ENCODE measurements around the gene CDH22.

Gene CDH22

DNA sequence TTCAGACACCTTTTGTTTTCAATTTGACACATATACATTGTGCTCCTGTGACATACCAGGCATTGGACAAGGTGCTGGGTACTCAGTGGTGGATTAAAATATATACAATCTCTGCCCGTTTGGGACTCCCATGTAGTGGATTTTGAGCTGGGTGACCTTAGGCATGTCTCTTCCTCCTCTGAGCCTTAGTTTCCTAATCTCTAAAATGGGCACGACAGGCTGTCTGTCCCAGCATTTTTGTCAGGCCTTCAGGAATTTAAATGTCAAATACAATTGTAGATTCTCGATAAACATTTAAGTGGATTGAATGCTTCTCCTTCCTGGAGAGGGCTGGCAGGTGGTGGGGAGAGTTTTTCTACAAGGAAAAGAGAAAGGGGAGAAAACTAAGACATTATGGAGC lies 22.6 kb downstream of the CDH22 start:
- H3K9me3 Mint-ChIP-seq: no peaks in the 10 kb centered on the region
- H3K4me3 Mint-ChIP-seq: no peak overlapping the region
- H3K27ac Mint-ChIP-seq: no peak overlapping the region
- H3K27me3 Mint-ChIP-seq: peaks cover 15% of the 10 kb centered on the region
- no peaks in the 10 kb centered on the region for H3K4me1 Mint-ChIP-seq
- ATAC-seq (ENCODE audit: low read depth) (no peak), DNase-seq (ENCODE audit: low spot score in 2 of 2) (no peak)
- no peaks in the 10 kb centered on the region for H3K36me3 Mint-ChIP-seq

DNA sequence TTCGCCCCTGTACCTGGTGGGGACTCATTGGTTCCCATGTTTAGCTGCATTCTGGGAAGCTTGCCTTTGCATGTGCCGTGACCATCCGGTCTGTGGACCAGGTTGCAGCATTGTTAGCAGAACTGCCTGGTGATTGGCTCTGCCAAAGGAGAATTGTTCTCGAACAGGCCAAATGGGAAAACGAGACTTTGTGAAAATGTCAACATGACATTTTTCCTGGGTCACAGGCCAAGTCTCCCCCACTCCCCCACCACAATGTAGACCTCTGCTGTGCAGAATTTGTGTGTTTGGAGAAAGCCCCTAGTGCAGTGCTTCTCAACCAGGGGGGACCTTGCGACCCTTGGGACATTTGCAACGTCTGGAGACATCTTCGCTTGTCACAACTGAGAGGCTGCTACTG lies 23.2 kb downstream of the CDH22 start:
- H3K4me3 Mint-ChIP-seq: no peak overlapping the region

DNA sequence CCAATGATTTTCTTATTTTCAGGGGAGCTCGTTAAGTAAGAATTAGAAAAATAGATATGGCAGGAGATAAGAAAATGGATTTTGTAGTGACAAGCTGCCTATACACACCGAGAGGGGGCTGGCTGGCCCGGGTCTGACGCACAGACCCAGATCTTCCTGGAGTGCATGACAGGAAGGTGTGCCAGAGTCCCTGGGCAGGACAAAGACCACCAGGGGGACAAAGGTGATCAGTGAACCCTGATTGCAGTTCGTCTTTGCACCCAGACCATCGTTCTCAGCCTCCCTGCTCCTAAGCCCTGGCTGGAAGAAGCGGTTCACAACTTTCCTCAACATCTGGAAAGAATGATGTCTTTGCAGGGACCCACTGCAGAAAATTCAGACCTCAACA lies 24.3 kb downstream of the CDH22 start:
- no peak overlapping the region for H3K27ac Mint-ChIP-seq
- no peak overlapping the region for H3K4me3 Mint-ChIP-seq
- H3K9me3 Mint-ChIP-seq: no peaks in the 10 kb centered on the region
- ATAC-seq (ENCODE audit: low read depth) (no peak), DNase-seq (ENCODE audit: low spot score in 2 of 2) (no peak)
- peaks cover 15% of the 10 kb centered on the region for H3K27me3 Mint-ChIP-seq
- H3K4me1 Mint-ChIP-seq: no peaks in the 10 kb centered on the region
- no peaks in the 10 kb centered on the region for H3K36me3 Mint-ChIP-seq

More for the DNA sequence above, 23.2 kb downstream of the CDH22 start:
- Mint-ChIP-seq H3K4me1 (no peaks in the 10 kb centered on the region), H3K9me3 (no peaks in the 10 kb centered on the region), H3K36me3 (no peaks in the 10 kb centered on the region), H3K27ac (no peak overlapping the region), H3K27me3 (peaks cover 11% of the 10 kb centered on the region)
- ATAC-seq (ENCODE audit: low read depth): no peak
- DNase-seq (ENCODE audit: low spot score in 2 of 2): no peak

DNA sequence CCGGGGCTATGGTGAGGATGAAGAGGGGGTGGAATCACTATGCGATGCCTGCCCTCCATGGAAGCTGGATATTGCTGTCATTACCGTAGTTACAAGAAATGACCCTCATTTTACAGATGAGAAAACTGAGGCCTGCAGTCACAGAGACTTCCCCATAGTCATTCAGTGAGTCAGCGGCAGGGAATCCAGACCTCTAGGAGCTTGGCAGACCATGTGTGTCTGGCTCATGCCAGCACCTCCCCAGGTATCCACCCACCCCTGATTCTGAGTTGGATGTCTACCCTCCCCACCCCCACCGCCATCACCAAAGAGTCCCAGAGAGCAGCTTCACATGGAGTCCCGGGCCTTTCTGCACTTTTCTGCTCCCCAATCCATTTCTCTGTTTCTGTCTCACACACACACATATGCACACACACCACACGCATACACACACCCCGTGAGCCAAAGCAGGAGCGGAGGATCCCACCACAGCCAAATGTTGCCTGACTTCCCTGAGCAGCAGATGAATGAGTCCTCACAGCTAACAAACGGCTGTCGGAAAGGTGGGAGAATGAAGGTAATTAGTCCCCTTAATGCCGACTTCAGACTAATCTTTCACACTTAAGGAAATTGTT lies 24.8 kb downstream of the CDH22 start:
- Mint-ChIP-seq H3K36me3 (no peaks in the 10 kb centered on the region), H3K27ac (no peak overlapping the region), H3K4me1 (no peaks in the 10 kb centered on the region), H3K9me3 (no peaks in the 10 kb centered on the region), H3K27me3 (peaks cover 16% of the 10 kb centered on the region), H3K4me3 (no peak overlapping the region)
- no peak for DNase-seq (ENCODE audit: low spot score in 2 of 2)
- ATAC-seq (ENCODE audit: low read depth): no peak

DNA sequence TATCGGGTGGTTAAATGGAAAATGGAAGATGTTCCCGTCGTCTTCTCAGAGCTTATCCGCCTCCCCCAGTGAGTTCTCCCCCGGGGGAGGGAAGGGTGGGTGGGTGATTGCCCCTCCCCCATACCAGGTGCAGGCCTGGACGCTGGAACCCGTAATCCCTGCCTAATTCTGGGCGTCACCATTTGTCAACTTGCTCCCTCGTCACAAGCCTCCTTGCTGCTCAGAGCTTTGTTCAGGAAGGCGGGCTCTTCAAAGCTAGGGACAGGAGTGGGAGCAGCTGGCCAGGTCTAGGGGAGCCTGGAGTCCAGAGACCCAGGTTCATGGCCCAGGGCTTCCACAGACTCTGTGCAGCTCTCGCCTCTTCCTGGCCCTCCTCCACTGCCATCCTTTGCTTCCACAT lies 25.6 kb downstream of the CDH22 start:
- ATAC-seq (ENCODE audit: low read depth) (no peak), DNase-seq (ENCODE audit: low spot score in 2 of 2) (no peak)
- Mint-ChIP-seq H3K36me3 (no peaks in the 10 kb centered on the region), H3K27me3 (peaks cover 19% of the 10 kb centered on the region), H3K4me3 (no peak overlapping the region), H3K4me1 (peaks cover 1% of the 10 kb centered on the region), H3K27ac (no peak overlapping the region), H3K9me3 (no peaks in the 10 kb centered on the region)

DNA sequence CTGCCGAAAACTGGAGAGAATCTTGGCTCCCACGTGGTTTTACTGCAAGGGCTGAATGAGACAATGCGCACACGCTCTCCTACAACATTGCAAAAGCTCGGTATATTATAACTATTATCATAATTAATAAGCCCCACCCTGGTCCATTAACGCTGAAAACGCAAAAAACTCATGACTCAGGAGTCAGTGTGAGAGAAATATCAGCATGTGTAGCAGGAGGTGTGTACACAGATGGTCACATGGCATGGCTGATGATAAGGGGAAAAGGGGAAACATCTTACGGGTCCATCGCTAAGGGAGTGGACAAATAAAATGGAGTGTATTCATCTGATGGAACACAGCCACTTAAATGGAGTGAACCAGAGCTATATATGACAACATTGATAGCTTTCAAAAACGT lies 29.2 kb downstream of the CDH22 start:
- ATAC-seq (ENCODE audit: low read depth) (no peak), DNase-seq (ENCODE audit: low spot score in 2 of 2) (no peak)
- peaks cover 27% of the 10 kb centered on the region for H3K27me3 Mint-ChIP-seq
- H3K27ac Mint-ChIP-seq: no peak overlapping the region
- peaks cover 3% of the 10 kb centered on the region for H3K4me1 Mint-ChIP-seq
- H3K9me3 Mint-ChIP-seq: no peaks in the 10 kb centered on the region
- no peaks in the 10 kb centered on the region for H3K36me3 Mint-ChIP-seq
- H3K4me3 Mint-ChIP-seq: no peak overlapping the region

DNA sequence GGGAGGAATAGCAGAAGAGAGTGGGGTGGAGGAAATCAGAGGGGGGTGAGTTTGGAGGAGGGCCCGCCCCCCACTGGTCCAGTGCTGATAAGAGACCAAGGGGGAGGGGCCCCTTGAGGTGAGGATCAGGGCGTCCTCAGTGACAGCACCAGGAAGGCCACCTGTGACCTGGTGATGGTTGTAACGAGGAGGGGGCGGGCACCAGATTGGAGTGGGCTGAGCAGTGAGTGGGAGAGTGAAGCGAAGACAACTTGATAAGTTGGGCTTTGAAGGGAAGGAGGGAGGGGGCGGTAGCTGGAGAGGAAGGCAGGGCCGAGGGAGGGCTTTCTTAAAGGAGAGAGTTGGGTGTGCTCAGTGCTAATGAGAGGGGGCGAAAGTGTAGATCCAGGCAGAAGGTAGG lies 30.7 kb downstream of the CDH22 start:
- Mint-ChIP-seq H3K27me3 (peaks cover 31% of the 10 kb centered on the region), H3K4me1 (peaks cover 3% of the 10 kb centered on the region), H3K27ac (no peak overlapping the region), H3K9me3 (peaks cover 3% of the 10 kb centered on the region), H3K4me3 (no peak overlapping the region), H3K36me3 (no peaks in the 10 kb centered on the region)
- ATAC-seq (ENCODE audit: low read depth) (no peak), DNase-seq (ENCODE audit: low spot score in 2 of 2) (no peak)

DNA sequence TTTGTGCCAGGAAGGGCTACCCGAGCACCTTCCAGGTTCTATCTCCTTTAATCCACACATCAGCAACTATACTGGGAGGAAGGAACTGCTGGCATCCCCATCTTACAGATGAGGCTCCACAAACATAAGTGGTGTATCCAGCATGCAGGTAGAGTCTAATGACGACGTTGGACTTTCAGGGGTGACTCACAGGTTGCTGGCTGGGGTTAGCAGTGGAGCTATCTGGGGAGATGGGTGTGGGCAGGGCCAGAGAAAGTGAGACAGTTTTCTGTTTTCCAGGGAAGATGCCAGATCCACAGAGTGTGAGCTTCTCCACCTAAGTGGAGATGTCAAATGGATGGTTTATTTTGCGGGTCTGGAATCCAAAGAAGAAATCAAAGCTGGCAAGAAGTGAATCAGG lies 31.8 kb downstream of the CDH22 start:
- H3K27ac Mint-ChIP-seq: no peak overlapping the region
- H3K9me3 Mint-ChIP-seq: peaks cover 7% of the 10 kb centered on the region
- H3K4me3 Mint-ChIP-seq: no peak overlapping the region
- DNase-seq (ENCODE audit: low spot score in 2 of 2) (no peak), ATAC-seq (ENCODE audit: low read depth) (no peak)
- H3K27me3 Mint-ChIP-seq: peaks cover 37% of the 10 kb centered on the region
- H3K4me1 Mint-ChIP-seq: peaks cover 3% of the 10 kb centered on the region
- no peaks in the 10 kb centered on the region for H3K36me3 Mint-ChIP-seq

DNA sequence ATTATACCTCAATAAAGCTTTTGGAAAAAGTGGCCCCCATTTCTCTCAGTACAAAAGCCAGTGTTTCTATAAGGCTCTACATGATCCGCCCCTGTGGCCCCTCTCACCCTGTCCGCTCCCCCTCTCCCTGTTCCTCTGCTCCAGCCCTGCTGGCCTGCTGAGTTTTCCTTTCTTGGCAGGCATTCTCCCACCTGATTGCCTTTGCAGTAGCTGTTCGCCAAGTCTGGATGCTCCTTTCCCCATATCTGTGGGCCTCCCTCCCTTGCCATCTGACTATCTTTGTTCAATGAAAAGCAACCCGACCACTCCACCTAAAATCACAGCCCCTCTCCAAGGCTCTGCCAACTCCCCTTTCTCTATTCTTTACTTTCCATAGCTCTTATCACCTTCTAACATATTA lies 33.2 kb downstream of the CDH22 start:
- peaks cover 3% of the 10 kb centered on the region for H3K4me1 Mint-ChIP-seq
- DNase-seq (ENCODE audit: low spot score in 2 of 2) (no peak), ATAC-seq (ENCODE audit: low read depth) (no peak)
- H3K27me3 Mint-ChIP-seq: peaks cover 35% of the 10 kb centered on the region
- H3K27ac Mint-ChIP-seq: no peak overlapping the region
- peaks cover 7% of the 10 kb centered on the region for H3K9me3 Mint-ChIP-seq
- no peaks in the 10 kb centered on the region for H3K36me3 Mint-ChIP-seq
- H3K4me3 Mint-ChIP-seq: no peak overlapping the region

DNA sequence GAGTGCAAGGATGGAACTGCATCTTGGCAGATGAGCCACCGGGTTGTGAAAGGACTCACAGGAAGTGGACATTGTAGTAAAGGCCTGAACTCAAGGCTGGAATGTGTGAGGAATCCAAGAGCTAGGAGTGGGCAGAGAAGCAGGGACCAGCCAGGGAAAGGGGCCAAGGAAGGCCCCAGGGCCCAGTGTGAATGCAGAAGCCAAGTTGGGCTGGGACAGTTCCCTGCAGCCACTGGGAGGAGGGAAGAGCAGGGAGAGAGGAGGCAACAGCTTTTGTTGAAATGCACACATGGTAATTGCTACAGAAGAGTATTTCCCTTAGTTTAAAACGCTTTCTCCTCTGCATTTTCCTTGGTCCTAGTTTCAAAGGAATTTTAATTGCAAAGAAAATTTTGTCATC lies 34.6 kb downstream of the CDH22 start:
- Mint-ChIP-seq H3K27ac (no peak overlapping the region), H3K27me3 (peaks cover 37% of the 10 kb centered on the region), H3K36me3 (no peaks in the 10 kb centered on the region), H3K4me3 (no peak overlapping the region), H3K9me3 (peaks cover 7% of the 10 kb centered on the region), H3K4me1 (peaks cover 3% of the 10 kb centered on the region)
- no peak for DNase-seq (ENCODE audit: low spot score in 2 of 2)
- ATAC-seq (ENCODE audit: low read depth): no peak

DNA sequence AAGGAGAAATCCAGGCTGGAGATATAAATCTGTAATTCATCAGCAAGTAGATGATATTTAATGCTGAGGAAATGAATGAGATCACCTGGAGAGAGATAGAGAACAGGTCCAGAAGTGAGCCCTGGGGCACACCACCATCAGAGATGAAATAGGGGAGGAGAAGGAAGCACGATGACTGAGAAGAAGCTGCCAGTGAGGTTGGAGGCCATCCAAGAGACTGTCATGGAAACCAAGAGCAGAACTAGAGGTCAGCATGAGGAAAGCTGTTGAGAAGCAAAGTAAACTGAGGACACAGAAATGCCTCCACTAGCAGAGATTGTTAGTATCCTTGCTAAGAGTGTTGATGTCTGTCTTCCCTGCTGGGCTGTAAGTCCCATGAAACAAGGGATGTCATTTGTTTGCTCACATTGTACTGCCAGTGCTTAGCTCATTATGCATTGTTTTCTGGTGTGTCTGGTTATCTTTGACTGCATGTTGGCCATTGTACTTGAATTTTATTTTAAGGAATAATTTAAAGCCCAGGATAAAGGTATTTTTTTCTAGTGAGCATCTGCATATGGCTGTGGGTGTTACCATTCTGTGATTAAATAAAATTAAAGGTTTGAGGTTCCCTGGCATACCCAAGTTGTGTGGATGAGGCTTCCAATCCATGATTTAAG lies 35.8 kb downstream of the CDH22 start:
- Mint-ChIP-seq H3K27me3 (peaks cover 33% of the 10 kb centered on the region), H3K27ac (no peak overlapping the region), H3K4me3 (no peak overlapping the region), H3K36me3 (no peaks in the 10 kb centered on the region), H3K4me1 (peaks cover under 1% of the 10 kb centered on the region), H3K9me3 (peaks cover 7% of the 10 kb centered on the region)
- no peak for DNase-seq (ENCODE audit: low spot score in 2 of 2)
- ATAC-seq (ENCODE audit: low read depth): no peak

DNA sequence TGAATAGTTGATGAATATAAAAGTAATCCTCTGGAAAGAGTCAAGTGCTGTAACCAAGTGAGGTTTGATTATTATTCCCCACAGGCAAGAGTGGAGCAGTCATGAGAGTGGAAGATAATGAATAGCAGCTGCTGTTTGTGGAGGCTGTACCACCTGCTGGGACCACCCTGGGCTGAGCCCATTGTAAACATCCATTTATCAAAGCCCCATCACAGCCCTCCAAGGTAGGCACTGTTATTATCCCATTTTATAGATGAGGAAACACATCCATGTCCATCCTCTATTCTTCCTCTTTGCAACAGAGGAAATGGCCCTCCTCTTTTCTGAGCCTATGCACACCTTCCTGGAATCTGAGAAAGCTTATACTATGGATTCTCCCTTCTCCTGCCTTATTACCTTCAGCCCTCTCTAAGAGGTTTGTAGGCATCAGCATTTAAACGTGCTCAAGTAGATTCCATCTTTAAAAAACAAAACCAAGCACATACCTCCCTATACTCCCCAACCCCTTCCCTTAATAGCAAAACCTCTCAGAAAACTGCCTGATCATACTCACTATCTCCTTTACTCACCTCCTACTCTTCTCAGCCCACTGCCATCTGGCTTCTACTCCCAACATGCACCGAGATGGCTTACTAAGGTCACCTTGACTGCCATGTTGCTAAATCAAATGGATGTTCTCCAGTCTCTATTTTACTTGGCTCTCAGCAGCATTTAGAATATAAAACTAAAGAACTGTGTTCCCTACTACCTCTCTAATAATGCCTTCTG lies 37.1 kb downstream of the CDH22 start:
- Mint-ChIP-seq H3K9me3 (peaks cover 7% of the 10 kb centered on the region), H3K4me3 (no peak overlapping the region), H3K27ac (no peak overlapping the region), H3K4me1 (no peaks in the 10 kb centered on the region), H3K27me3 (peaks cover 26% of the 10 kb centered on the region), H3K36me3 (no peaks in the 10 kb centered on the region)
- DNase-seq (ENCODE audit: low spot score in 2 of 2) (no peak), ATAC-seq (ENCODE audit: low read depth) (no peak)

DNA sequence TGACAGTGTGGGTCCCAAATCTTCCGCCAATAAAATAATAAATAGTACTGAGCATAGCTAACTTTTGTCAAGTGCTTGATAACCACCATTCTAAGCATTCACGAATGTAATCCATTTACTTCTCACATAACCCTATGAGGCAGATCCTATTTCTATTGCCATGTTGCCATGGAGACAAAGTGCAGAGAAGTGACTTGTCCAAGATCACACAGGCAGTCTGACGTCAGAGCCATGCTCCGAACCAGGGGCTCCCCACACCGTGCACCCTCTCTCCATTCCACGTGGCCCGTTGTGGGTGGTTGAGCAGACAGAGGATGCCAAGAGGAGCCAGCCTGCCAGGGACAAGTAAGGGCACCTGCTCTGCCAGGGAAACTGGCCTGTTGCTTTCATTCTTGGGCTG lies 38.9 kb downstream of the CDH22 start:
- Mint-ChIP-seq H3K9me3 (peaks cover 11% of the 10 kb centered on the region), H3K27me3 (peaks cover 29% of the 10 kb centered on the region), H3K4me1 (no peaks in the 10 kb centered on the region), H3K4me3 (no peak overlapping the region), H3K36me3 (peaks cover 2% of the 10 kb centered on the region), H3K27ac (no peak overlapping the region)
- no peak for ATAC-seq (ENCODE audit: low read depth)
- DNase-seq (ENCODE audit: low spot score in 2 of 2): no peak

DNA sequence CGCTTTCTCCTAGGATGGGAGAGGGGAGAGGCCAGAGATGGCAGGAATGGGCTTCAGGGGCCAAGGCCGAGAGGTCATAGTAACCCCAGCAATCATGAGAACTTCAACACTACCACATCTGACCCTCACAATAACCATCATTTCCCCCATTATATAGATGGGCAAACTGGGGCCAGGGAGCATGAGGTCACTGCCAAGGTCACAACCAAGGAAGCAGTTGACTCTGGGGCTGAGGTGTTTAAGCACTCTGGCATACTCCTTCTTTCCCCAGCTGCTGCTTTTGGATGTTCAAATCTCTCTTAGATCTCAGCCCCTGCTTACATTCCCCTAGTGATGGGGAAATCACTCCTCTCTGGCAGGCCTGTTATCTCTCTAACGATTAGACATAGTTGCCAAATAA lies 39.6 kb downstream of the CDH22 start:
- no peak overlapping the region for H3K4me3 Mint-ChIP-seq
- H3K27me3 Mint-ChIP-seq: peaks cover 31% of the 10 kb centered on the region
- H3K36me3 Mint-ChIP-seq: peaks cover 2% of the 10 kb centered on the region
- peaks cover 11% of the 10 kb centered on the region for H3K9me3 Mint-ChIP-seq
- no peak for DNase-seq (ENCODE audit: low spot score in 2 of 2)
- no peak overlapping the region for H3K27ac Mint-ChIP-seq
- no peaks in the 10 kb centered on the region for H3K4me1 Mint-ChIP-seq
- no peak for ATAC-seq (ENCODE audit: low read depth)
